Esophagus muscularis mucosa (tissue), 4 donors: ENCODE results near the gene PCDHGA7.
"Not testable (repeated sequence)": the region's sequence is repeated elsewhere in the genome, so short reads cannot be mapped to it uniquely, and the experiment has no call there.

Experiments
- EP300 ChIP-seq: sonication (generic); formaldehyde crosslinking; IDR thresholded peaks from one replicate; pipeline ENCODE4 v1.6.1; 2017; ENCODE audit warnings: antibody characterized with exemption
- POLR2A ChIP-seq: fragments of 450-650 bp; IDR thresholded peaks from one replicate; pipeline ENCODE4 v1.6.1; 2017; ENCODE audit warnings: antibody characterized with exemption, moderate library complexity, mild to moderate bottlenecking, low read depth
- TF ChIP-seq, protein P1 (sequence below), 3 experiments: fragments of 200-600 bp in 2 of 3; fragments of 450-650 bp in 1 of 3; sonication (generic) in 2 of 3; IDR thresholded peaks; one replicate each; pipeline ENCODE4 v1.5.1; 2017 to 2019; ENCODE audit warnings: antibody characterized with exemption in 3 of 3, mild to moderate bottlenecking in 2 of 3, moderate library complexity in 1 of 3

DNA sequence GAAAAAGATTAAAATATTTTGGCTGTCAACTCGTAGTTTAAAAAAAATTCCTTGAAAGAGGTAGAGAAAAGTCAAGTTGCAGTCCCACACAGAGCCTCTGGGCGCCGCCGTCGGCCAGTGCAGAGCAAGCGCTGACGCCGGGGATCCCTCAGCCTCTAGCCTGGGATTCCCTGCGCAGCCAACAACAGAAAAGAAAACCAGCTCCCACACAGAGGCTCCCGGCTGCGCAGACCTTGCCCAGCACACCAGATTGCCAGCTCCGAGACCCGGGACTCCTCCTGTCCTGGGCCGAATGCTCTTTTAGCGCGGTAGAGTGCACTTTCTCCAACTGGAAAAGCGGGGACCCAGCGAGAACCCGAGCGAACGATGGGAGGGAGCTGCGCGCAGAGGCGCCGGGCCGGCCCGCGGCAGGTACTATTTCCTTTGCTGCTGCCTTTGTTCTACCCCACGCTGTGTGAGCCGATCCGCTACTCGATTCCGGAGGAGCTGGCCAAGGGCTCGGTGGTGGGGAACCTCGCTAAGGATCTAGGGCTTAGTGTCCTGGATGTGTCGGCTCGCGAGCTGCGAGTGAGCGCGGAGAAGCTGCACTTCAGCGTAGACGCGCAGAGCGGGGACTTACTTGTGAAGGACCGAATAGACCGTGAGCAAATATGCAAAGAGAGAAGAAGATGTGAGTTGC is 35.1 kb downstream of the PCDHGA7 start, which contains the start of gene PCDHGB7:
- TF ChIP-seq, protein P1, sequence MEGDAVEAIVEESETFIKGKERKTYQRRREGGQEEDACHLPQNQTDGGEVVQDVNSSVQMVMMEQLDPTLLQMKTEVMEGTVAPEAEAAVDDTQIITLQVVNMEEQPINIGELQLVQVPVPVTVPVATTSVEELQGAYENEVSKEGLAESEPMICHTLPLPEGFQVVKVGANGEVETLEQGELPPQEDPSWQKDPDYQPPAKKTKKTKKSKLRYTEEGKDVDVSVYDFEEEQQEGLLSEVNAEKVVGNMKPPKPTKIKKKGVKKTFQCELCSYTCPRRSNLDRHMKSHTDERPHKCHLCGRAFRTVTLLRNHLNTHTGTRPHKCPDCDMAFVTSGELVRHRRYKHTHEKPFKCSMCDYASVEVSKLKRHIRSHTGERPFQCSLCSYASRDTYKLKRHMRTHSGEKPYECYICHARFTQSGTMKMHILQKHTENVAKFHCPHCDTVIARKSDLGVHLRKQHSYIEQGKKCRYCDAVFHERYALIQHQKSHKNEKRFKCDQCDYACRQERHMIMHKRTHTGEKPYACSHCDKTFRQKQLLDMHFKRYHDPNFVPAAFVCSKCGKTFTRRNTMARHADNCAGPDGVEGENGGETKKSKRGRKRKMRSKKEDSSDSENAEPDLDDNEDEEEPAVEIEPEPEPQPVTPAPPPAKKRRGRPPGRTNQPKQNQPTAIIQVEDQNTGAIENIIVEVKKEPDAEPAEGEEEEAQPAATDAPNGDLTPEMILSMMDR (IDR thresholded peaks at IDR 0.05): peak; percentile 56 to 69 (median 64)
- not testable (repeated sequence) for TF ChIP-seq EP300, POLR2A
